ENCODE data around the gene TPCN2.

TPCN2 gene

GRCh38 chr11:69106031-69106811 is 57.5 kb downstream of the TPCN2 start:
- no peaks in the 10 kb centered on the region for H3K36me3 ChIP-seq
- H3K27me3 ChIP-seq, result peaks cover 27% of the 10 kb centered on the region
- no peaks in the 10 kb centered on the region for H3K9me3 ChIP-seq
- no peaks in the 10 kb centered on the region for H3K4me1 ChIP-seq (ENCODE audit: control insufficient read depth in 1 of 2, insufficient read depth in 1 of 2, low read depth in 1 of 2, low read length in 1 of 2)
- no peak overlapping the region for H3K4me3 ChIP-seq (ENCODE audit: low read depth in 1 of 2, low read length in 1 of 2)
- H3K27ac ChIP-seq, result no peak overlapping the region
- TF ChIP-seq CTCF (IDR thresholded peaks at IDR 0.05), result no peak

- H3K9me3 ChIP-seq, result no peaks in the 10 kb centered on the region
- H3K4me3 ChIP-seq (ENCODE audit: low read depth in 1 of 2, low read length in 1 of 2), result no peak overlapping the region
- H3K27ac ChIP-seq, result no peak overlapping the region
- H3K4me1 ChIP-seq (ENCODE audit: control insufficient read depth in 1 of 2, insufficient read depth in 1 of 2, low read depth in 1 of 2, low read length in 1 of 2), result no peaks in the 10 kb centered on the region
- peaks cover 17% of the 10 kb centered on the region for H3K27me3 ChIP-seq
- no peaks in the 10 kb centered on the region for H3K36me3 ChIP-seq
- TF ChIP-seq CTCF (IDR thresholded peaks at IDR 0.05), result no peak
Measured at GRCh38 chr11:69107413-69107812, 58.7 kb downstream of the TPCN2 start.

GRCh38 chr11:69108030-69108429 is 59.3 kb downstream of the TPCN2 start:
- Histone ChIP-seq H3K4me3 (ENCODE audit: low read depth in 1 of 2, low read length in 1 of 2) (no peak overlapping the region), H3K27ac (no peak overlapping the region), H3K9me3 (no peaks in the 10 kb centered on the region), H3K27me3 (peaks cover 11% of the 10 kb centered on the region), H3K4me1 (ENCODE audit: control insufficient read depth in 1 of 2, insufficient read depth in 1 of 2, low read depth in 1 of 2, low read length in 1 of 2) (no peaks in the 10 kb centered on the region), H3K36me3 (no peaks in the 10 kb centered on the region)
- TF ChIP-seq CTCF (IDR thresholded peaks at IDR 0.05), result no peak

- Histone ChIP-seq H3K4me1 (ENCODE audit: control insufficient read depth in 1 of 2, insufficient read depth in 1 of 2, low read depth in 1 of 2, low read length in 1 of 2) (no peaks in the 10 kb centered on the region), H3K36me3 (no peaks in the 10 kb centered on the region), H3K27me3 (peaks cover 5% of the 10 kb centered on the region), H3K27ac (no peak overlapping the region), H3K4me3 (ENCODE audit: low read depth in 1 of 2, low read length in 1 of 2) (no peak overlapping the region), H3K9me3 (no peaks in the 10 kb centered on the region)
- TF ChIP-seq CTCF (IDR thresholded peaks at IDR 0.05), result no peak
Measured at GRCh38 chr11:69108559-69108958, 59.8 kb downstream of the TPCN2 start.

GRCh38 chr11:69109101-69109500 is 60.4 kb downstream of the TPCN2 start:
- Histone ChIP-seq H3K9me3 (no peaks in the 10 kb centered on the region), H3K4me1 (ENCODE audit: control insufficient read depth in 1 of 2, insufficient read depth in 1 of 2, low read depth in 1 of 2, low read length in 1 of 2) (no peaks in the 10 kb centered on the region), H3K36me3 (no peaks in the 10 kb centered on the region), H3K27me3 (no peaks in the 10 kb centered on the region), H3K27ac (no peak overlapping the region), H3K4me3 (ENCODE audit: low read depth in 1 of 2, low read length in 1 of 2) (no peak overlapping the region)
- no peak for TF ChIP-seq CTCF (IDR thresholded peaks at IDR 0.05)
